ENCODE results near the gene PRELID1. TPM values are rescaled to one million over a fixed set of nuclear protein-coding genes. Genes with fewer than 3 reads are reported as not detected.
"Not testable (repeated sequence)": the region's sequence is repeated elsewhere in the genome, so short reads cannot be mapped to it uniquely, and the experiment has no call there.

Gene PRELID1
- 100 to 1,000 TPM; 120 to 135 TPM for polyA plus RNA-seq

DNA sequence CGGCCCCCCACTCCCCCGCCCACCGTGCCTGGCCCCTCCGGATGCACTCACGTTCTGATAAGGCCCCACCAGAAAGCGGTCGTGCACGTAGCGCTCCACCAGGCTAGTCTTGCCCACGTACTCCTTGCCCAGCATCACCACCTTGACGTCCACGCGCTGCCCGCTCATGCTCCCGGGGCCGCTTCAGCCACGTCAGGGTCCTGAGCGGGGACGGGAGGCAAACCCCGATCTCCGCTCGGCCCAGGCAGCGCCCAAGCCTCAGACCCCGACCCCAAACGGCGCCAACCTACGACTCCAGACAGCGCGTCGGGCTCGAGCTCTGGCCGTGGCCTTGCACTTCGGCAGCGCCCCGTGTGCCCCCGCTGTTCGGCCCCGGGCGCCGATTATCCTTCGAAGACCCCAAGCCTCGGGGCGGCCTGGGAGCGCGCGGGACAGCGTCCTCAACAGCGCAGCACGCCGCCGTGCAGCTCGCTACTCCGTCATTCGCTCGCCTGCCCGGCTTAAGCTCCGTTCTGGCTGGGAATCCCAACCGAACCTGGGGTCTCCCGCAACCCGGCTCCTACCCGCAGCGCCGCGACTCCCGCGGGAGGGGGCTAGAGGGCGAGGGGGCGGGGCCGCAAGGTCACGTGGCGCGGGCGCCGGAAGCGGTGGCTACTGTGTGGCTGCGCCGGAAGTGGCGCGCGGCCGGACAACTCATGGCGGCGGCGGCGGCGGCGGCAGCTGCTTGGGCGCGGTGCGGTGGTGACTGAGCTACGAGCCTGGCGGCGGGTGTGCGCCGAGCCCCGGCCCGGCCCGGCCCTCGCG lies at the start of gene PRELID1, which contains the start of gene RAB24:
Gene PRELID1, plus strand, starts transcription at position 679 of the 804 bp plus-strand sequence. CDS start 187 bp downstream, outside the sequence.
Gene RAB24, minus strand, starts transcription at position 599 of the 804 bp plus-strand sequence. Its CDS starts 431 bp downstream, at position 168.
- peaks cover 6 to 15% of the 10 kb centered on the region in 2 donors for H3K4me1 ChIP-seq (ENCODE audit: control insufficient read depth in 2 of 2, insufficient read depth in 2 of 2, low read length in 1 of 2)
- peaks cover 0 to 11% of the 10 kb centered on the region in 2 donors for H3K36me3 ChIP-seq (ENCODE audit: control insufficient read depth in 2 of 2, insufficient read depth in 2 of 2, low read length in 1 of 2)
- peak within 1 kb of the TSS; percentile 88 to 99 for H3K27ac ChIP-seq (ENCODE audit: low read depth in 2 of 2, low read length in 1 of 2)
- H3K4me3 ChIP-seq (ENCODE audit: low read depth in 1 of 2, low read length in 2 of 2), result peak within 1 kb of the TSS; percentile 90 to 94
- no peaks in the 10 kb centered on the region for H3K9me3 ChIP-seq (ENCODE audit: control insufficient read depth in 2 of 2, insufficient read depth in 1 of 2, low read depth in 1 of 2, low read length in 1 of 2)
- WGBS, 2 donors, result 0 to 1% methylated on average over 96 to 100 of the region's 100 CpGs
- no peaks in the 10 kb centered on the region for H3K27me3 ChIP-seq (ENCODE audit: control insufficient read depth in 1 of 2, insufficient read depth in 2 of 2, low read length in 2 of 2)

DNA sequence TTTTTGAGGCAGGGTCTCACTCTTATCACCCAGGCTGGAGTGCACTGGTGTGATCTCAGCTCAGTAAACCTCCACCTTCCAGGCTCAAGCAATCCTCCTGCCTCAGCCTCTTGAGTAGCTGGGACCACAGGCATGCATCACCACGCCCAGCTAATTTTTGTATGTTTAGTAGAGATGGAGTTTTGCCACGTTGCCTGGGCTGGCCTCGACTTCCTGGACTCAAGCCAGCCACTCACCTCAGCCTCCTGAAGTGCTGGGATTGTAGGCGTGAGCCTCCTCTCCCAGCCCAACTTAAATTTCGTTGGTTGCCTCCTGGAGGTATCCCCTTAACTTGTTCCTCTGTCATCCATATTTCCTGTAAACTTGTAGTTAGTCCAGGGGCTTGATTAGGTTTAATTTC lies 47.3 kb upstream of the PRELID1 start:
- H3K9me3 ChIP-seq (ENCODE audit: control insufficient read depth in 2 of 2, insufficient read depth in 1 of 2, low read depth in 1 of 2, low read length in 1 of 2), result no peaks in the 10 kb centered on the region
- no peak overlapping the region for H3K27ac ChIP-seq (ENCODE audit: low read depth in 2 of 2, low read length in 1 of 2)
- no peaks in the 10 kb centered on the region for H3K4me1 ChIP-seq (ENCODE audit: control insufficient read depth in 2 of 2, insufficient read depth in 2 of 2, low read length in 1 of 2)
- peaks cover 13 to 21% of the 10 kb centered on the region in 2 donors for H3K36me3 ChIP-seq (ENCODE audit: control insufficient read depth in 2 of 2, insufficient read depth in 2 of 2, low read length in 1 of 2)
- WGBS, 2 donors, result 48 to 49% methylated on average over 5 of the region's 5 CpGs
- H3K4me3 ChIP-seq (ENCODE audit: low read depth in 1 of 2, low read length in 2 of 2), result no peak overlapping the region
- H3K27me3 ChIP-seq (ENCODE audit: control insufficient read depth in 1 of 2, insufficient read depth in 2 of 2, low read length in 2 of 2), result no peaks in the 10 kb centered on the region

DNA sequence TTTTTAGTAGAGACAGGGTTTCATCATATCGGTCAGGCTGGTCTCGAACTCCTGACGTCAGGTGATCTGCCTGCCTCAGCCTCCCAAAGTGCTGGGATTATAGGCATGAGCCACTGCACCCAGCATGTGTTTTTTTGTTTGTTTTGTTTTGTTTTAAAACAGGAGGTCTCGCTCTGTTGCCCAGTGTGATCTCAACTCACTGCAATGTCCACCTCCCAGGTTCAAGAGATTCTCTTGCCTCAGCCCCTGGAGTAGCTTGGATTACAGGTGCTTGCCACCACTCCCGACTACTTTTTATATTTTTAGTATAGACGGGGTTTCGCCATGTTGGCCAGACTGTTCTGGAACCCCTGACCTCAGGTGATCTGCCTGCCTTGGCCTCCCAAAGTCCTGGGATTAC lies 44.9 kb upstream of the PRELID1 start:
- 94 to 95% methylated on average over 7 of the region's 7 CpGs for WGBS, 2 donors

GRCh38 chr5:177260961-177261360 lies 42.6 kb upstream of the PRELID1 start:
- H3K27ac ChIP-seq (ENCODE audit: low read depth in 2 of 2, low read length in 1 of 2), result no peak overlapping the region
- WGBS, 2 donors, result 91 to 98% methylated on average over 7 of the region's 7 CpGs
- peaks cover 8 to 23% of the 10 kb centered on the region in 2 donors for H3K36me3 ChIP-seq (ENCODE audit: control insufficient read depth in 2 of 2, insufficient read depth in 2 of 2, low read length in 1 of 2)
- H3K4me1 ChIP-seq (ENCODE audit: control insufficient read depth in 2 of 2, insufficient read depth in 2 of 2, low read length in 1 of 2), result peaks cover 0 to 2% of the 10 kb centered on the region in 2 donors
- H3K4me3 ChIP-seq (ENCODE audit: low read depth in 1 of 2, low read length in 2 of 2), result no peak overlapping the region
- H3K27me3 ChIP-seq (ENCODE audit: control insufficient read depth in 1 of 2, insufficient read depth in 2 of 2, low read length in 2 of 2), result no peaks in the 10 kb centered on the region
- H3K9me3 ChIP-seq (ENCODE audit: control insufficient read depth in 2 of 2, insufficient read depth in 1 of 2, low read depth in 1 of 2, low read length in 1 of 2), result no peaks in the 10 kb centered on the region

More for the DNA sequence above, 44.9 kb upstream of the PRELID1 start:
- not testable (repeated sequence) for H3K9me3 ChIP-seq (ENCODE audit: control insufficient read depth in 2 of 2, insufficient read depth in 1 of 2, low read depth in 1 of 2, low read length in 1 of 2); H3K27ac ChIP-seq (ENCODE audit: low read depth in 2 of 2, low read length in 1 of 2); H3K4me1 ChIP-seq (ENCODE audit: control insufficient read depth in 2 of 2, insufficient read depth in 2 of 2, low read length in 1 of 2); H3K4me3 ChIP-seq (ENCODE audit: low read depth in 1 of 2, low read length in 2 of 2); H3K27me3 ChIP-seq (ENCODE audit: control insufficient read depth in 1 of 2, insufficient read depth in 2 of 2, low read length in 2 of 2)
- peaks cover 8 to 19% of the 10 kb centered on the region in 2 donors for H3K36me3 ChIP-seq (ENCODE audit: control insufficient read depth in 2 of 2, insufficient read depth in 2 of 2, low read length in 1 of 2)

DNA sequence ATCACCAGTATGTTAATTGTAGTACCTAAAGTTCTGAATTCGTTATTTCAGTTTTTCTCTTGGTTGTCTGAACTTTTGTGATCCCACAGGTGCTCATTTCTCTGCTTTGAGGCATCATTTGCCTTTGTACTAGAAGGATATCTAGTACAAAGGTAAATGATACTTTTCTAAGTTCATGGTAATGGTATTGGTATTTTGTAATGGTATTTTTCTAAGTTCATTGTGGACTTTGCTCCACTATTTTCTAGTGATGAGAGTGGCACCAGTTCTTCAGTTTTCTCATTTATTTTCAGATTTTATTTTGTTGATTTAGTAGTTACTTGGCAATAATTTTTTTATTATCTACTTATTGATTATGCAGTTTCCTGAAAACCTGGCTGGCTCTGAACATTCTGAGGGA lies 42.1 kb upstream of the PRELID1 start:
- Histone ChIP-seq H3K27ac (ENCODE audit: low read depth in 2 of 2, low read length in 1 of 2) (no peak overlapping the region), H3K27me3 (ENCODE audit: control insufficient read depth in 1 of 2, insufficient read depth in 2 of 2, low read length in 2 of 2) (no peaks in the 10 kb centered on the region), H3K9me3 (ENCODE audit: control insufficient read depth in 2 of 2, insufficient read depth in 1 of 2, low read depth in 1 of 2, low read length in 1 of 2) (no peaks in the 10 kb centered on the region), H3K4me3 (ENCODE audit: low read depth in 1 of 2, low read length in 2 of 2) (no peak overlapping the region), H3K36me3 (ENCODE audit: control insufficient read depth in 2 of 2, insufficient read depth in 2 of 2, low read length in 1 of 2) (peaks cover 8 to 27% of the 10 kb centered on the region in 2 donors), H3K4me1 (ENCODE audit: control insufficient read depth in 2 of 2, insufficient read depth in 2 of 2, low read length in 1 of 2) (peaks cover 0 to 2% of the 10 kb centered on the region in 2 donors)
- WGBS, 2 donors, result 96 to 97% methylated on average over 1 of the region's 1 CpG

- H3K27me3 ChIP-seq (ENCODE audit: control insufficient read depth in 1 of 2, insufficient read depth in 2 of 2, low read length in 2 of 2), result no peaks in the 10 kb centered on the region
- H3K4me1 ChIP-seq (ENCODE audit: control insufficient read depth in 2 of 2, insufficient read depth in 2 of 2, low read length in 1 of 2), result peaks cover 0 to 2% of the 10 kb centered on the region in 2 donors
- peaks cover 5 to 21% of the 10 kb centered on the region in 2 donors for H3K36me3 ChIP-seq (ENCODE audit: control insufficient read depth in 2 of 2, insufficient read depth in 2 of 2, low read length in 1 of 2)
- 78 to 87% methylated on average over 1 of the region's 1 CpG for WGBS, 2 donors
- no peaks in the 10 kb centered on the region for H3K9me3 ChIP-seq (ENCODE audit: control insufficient read depth in 2 of 2, insufficient read depth in 1 of 2, low read depth in 1 of 2, low read length in 1 of 2)
- no peak overlapping the region for H3K27ac ChIP-seq (ENCODE audit: low read depth in 2 of 2, low read length in 1 of 2)
- no peak overlapping the region for H3K4me3 ChIP-seq (ENCODE audit: low read depth in 1 of 2, low read length in 2 of 2)
These were observed 39.4 kb upstream of the PRELID1 start for GRCh38 chr5:177264178-177264577.

GRCh38 chr5:177265395-177265794 lies 38.2 kb upstream of the PRELID1 start:
- 94 to 95% methylated on average over 16 of the region's 16 CpGs for WGBS, 2 donors
- peaks cover 0 to 17% of the 10 kb centered on the region in 2 donors for H3K36me3 ChIP-seq (ENCODE audit: control insufficient read depth in 2 of 2, insufficient read depth in 2 of 2, low read length in 1 of 2)
- H3K4me1 ChIP-seq (ENCODE audit: control insufficient read depth in 2 of 2, insufficient read depth in 2 of 2, low read length in 1 of 2), result peaks cover 0 to 2% of the 10 kb centered on the region in 2 donors
- H3K9me3 ChIP-seq (ENCODE audit: control insufficient read depth in 2 of 2, insufficient read depth in 1 of 2, low read depth in 1 of 2, low read length in 1 of 2), result no peaks in the 10 kb centered on the region
- H3K27me3 ChIP-seq (ENCODE audit: control insufficient read depth in 1 of 2, insufficient read depth in 2 of 2, low read length in 2 of 2), result no peaks in the 10 kb centered on the region
- H3K4me3 ChIP-seq (ENCODE audit: low read depth in 1 of 2, low read length in 2 of 2), result no peak overlapping the region
- no peak overlapping the region for H3K27ac ChIP-seq (ENCODE audit: low read depth in 2 of 2, low read length in 1 of 2)

DNA sequence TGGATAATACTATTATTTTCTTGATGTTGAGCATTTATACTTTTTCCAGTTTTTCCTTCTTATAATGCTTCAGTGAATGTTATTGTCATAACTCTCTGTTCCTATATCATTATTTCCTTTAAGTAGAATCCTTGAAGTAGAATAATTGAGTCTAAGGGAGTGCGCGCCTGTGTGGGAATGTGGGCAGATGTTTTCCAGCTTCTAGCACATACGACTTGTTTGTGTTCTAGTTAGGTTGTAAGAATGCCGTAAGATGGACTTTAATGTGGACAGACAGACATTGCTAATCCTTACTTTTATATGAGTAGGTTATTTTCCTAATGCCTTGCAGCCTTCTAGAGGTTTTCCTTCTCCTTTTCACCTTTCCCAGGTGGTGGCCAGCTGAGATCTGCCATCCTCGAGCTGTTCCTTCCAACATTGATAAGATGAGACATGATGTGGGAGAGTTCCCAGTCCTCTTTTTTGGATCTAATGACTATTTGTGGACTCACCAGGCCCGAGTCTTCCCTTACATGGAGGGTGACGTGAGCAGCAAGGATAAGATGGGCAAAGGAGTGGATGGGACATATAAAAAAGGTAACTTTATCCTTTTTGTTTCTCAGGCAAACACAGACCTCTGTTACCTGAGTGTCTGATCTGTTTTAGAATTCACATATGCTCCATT lies 34.2 kb upstream of the PRELID1 start:
- Histone ChIP-seq H3K9me3 (ENCODE audit: control insufficient read depth in 2 of 2, insufficient read depth in 1 of 2, low read depth in 1 of 2, low read length in 1 of 2) (no peaks in the 10 kb centered on the region), H3K4me3 (ENCODE audit: low read depth in 1 of 2, low read length in 2 of 2) (no peak overlapping the region), H3K27me3 (ENCODE audit: control insufficient read depth in 1 of 2, insufficient read depth in 2 of 2, low read length in 2 of 2) (no peaks in the 10 kb centered on the region), H3K27ac (ENCODE audit: low read depth in 2 of 2, low read length in 1 of 2) (no peak overlapping the region), H3K4me1 (ENCODE audit: control insufficient read depth in 2 of 2, insufficient read depth in 2 of 2, low read length in 1 of 2) (peaks cover 0 to 2% of the 10 kb centered on the region in 2 donors), H3K36me3 (ENCODE audit: control insufficient read depth in 2 of 2, insufficient read depth in 2 of 2, low read length in 1 of 2) (peaks cover 7 to 14% of the 10 kb centered on the region in 2 donors)
- WGBS, 2 donors, result 91 to 96% methylated on average over 7 of the region's 7 CpGs

- Histone ChIP-seq H3K4me1 (ENCODE audit: control insufficient read depth in 2 of 2, insufficient read depth in 2 of 2, low read length in 1 of 2) (peaks cover 0 to 2% of the 10 kb centered on the region in 2 donors), H3K9me3 (ENCODE audit: control insufficient read depth in 2 of 2, insufficient read depth in 1 of 2, low read depth in 1 of 2, low read length in 1 of 2) (no peaks in the 10 kb centered on the region), H3K27me3 (ENCODE audit: control insufficient read depth in 1 of 2, insufficient read depth in 2 of 2, low read length in 2 of 2) (no peaks in the 10 kb centered on the region), H3K36me3 (ENCODE audit: control insufficient read depth in 2 of 2, insufficient read depth in 2 of 2, low read length in 1 of 2) (peaks cover 7 to 14% of the 10 kb centered on the region in 2 donors), H3K4me3 (ENCODE audit: low read depth in 1 of 2, low read length in 2 of 2) (no peak overlapping the region), H3K27ac (ENCODE audit: low read depth in 2 of 2, low read length in 1 of 2) (no peak overlapping the region)
- WGBS, 2 donors, result 59 to 76% methylated on average over 3 of the region's 3 CpGs
These were observed 33.6 kb upstream of the PRELID1 start for GRCh38 chr5:177269976-177270375.
